Erythroblast (primary cell): ENCODE data around the gene PHKB.

Experiments
- DNase-seq, 2 experiments: peaks; one replicate each; lab custom pipeline; 2025; lab: John Stamatoyannopoulos, UW
- GATA1 ChIP-seq: IDR thresholded peaks from 2 replicates; pipeline ENCODE4 v1.6.1; 2011; ENCODE audit warnings: low read depth, mild to moderate bottlenecking, control low read depth, low read length, moderate library complexity
- POLR2A ChIP-seq: IDR thresholded peaks from 2 replicates; pipeline ENCODE4 v1.6.1; 2011; ENCODE audit warnings: mild to moderate bottlenecking, low read length

The PHKB gene

GRCh38 chr16:47584464-47585225 is 123.5 kb downstream of the PHKB start:
- DNase-seq: no peak
- TF ChIP-seq POLR2A (no peak), GATA1 (no peak)

GRCh38 chr16:47586121-47586520 is 125.0 kb downstream of the PHKB start:
- TF ChIP-seq GATA1: no peak
- TF ChIP-seq POLR2A: no peak
- DNase-seq: no peak

- no peak for DNase-seq
- TF ChIP-seq POLR2A (no peak), GATA1 (no peak)
These were observed 129.3 kb downstream of the PHKB start for GRCh38 chr16:47590472-47590871.

- TF ChIP-seq GATA1 (no peak), POLR2A (no peak)
- no peak for DNase-seq
These were observed 131.1 kb downstream of the PHKB start for GRCh38 chr16:47592232-47592631.

GRCh38 chr16:47599512-47599911 is 138.4 kb downstream of the PHKB start:
- no peak for DNase-seq
- TF ChIP-seq POLR2A (no peak), GATA1 (no peak)

- TF ChIP-seq POLR2A (no peak), GATA1 (no peak)
- DNase-seq: no peak
These were observed 139.2 kb downstream of the PHKB start for GRCh38 chr16:47600376-47600775.

- no peak for TF ChIP-seq GATA1
- TF ChIP-seq POLR2A: no peak
- no peak for DNase-seq
These were observed 143.2 kb downstream of the PHKB start for GRCh38 chr16:47604306-47604705.

GRCh38 chr16:47611042-47611441 is 149.9 kb downstream of the PHKB start:
- no peak for DNase-seq
- no peak for TF ChIP-seq GATA1
- no peak for TF ChIP-seq POLR2A

GRCh38 chr16:47611848-47612493 is 150.8 kb downstream of the PHKB start:
- DNase-seq: no peak
- TF ChIP-seq POLR2A: no peak
- no peak for TF ChIP-seq GATA1

GRCh38 chr16:47612711-47613110 is 151.6 kb downstream of the PHKB start:
- TF ChIP-seq GATA1 (no peak), POLR2A (no peak)
- DNase-seq: no peak

- TF ChIP-seq GATA1 (no peak), POLR2A (no peak)
- no peak for DNase-seq
These were observed 152.1 kb downstream of the PHKB start for GRCh38 chr16:47613251-47613650.

GRCh38 chr16:47617732-47618131 is 156.6 kb downstream of the PHKB start:
- no peak for DNase-seq
- TF ChIP-seq POLR2A (no peak), GATA1 (no peak)

- no peak for TF ChIP-seq POLR2A
- TF ChIP-seq GATA1: no peak
- no peak for DNase-seq
These were observed 161.5 kb downstream of the PHKB start for GRCh38 chr16:47622451-47623176.

- TF ChIP-seq POLR2A: no peak
- TF ChIP-seq GATA1: no peak
- no peak for DNase-seq
These were observed 163.4 kb downstream of the PHKB start for GRCh38 chr16:47624563-47624962.

GRCh38 chr16:47625115-47625567 is 164.0 kb downstream of the PHKB start:
- TF ChIP-seq GATA1 (no peak), POLR2A (no peak)
- DNase-seq: peak; percentile 87 to 93
